Nephron (organoid): ENCODE results near the gene RNF214.

Experiments
- H3K27ac Mint-ChIP-seq, 3 experiments: 2 replicates each; pipeline ENCODE4 v1.8.0; 2020; ENCODE audit warnings: mixed read lengths in 3 of 3, mild to moderate bottlenecking in 2 of 3, moderate library complexity in 1 of 3
- H3K27me3 Mint-ChIP-seq: 2 replicates; pipeline ENCODE4 v1.8.0; 2021; ENCODE audit warnings: low read depth, mild to moderate bottlenecking, moderate library complexity, mixed read lengths
- H3K36me3 Mint-ChIP-seq: 2 replicates; pipeline ENCODE4 v1.8.0; 2020; ENCODE audit warnings: low read depth, mixed read lengths
- H3K4me1 Mint-ChIP-seq: 2 replicates; pipeline ENCODE4 v1.8.0; 2020; ENCODE audit warnings: mixed read lengths
- H3K4me3 Mint-ChIP-seq, 3 experiments: 2 replicates each; pipeline ENCODE4 v1.8.0; 2020; ENCODE audit warnings: mild to moderate bottlenecking in 3 of 3, mixed read lengths in 3 of 3, moderate library complexity in 2 of 3
- H3K9me3 Mint-ChIP-seq: 2 replicates; pipeline ENCODE4 v1.8.0; 2020; ENCODE audit warnings: mixed read lengths
- TF ChIP-seq, protein P1 (sequence below), 3 experiments: fragments of 200-600 bp; sonication (generic); IDR thresholded peaks; one replicate each; pipeline ENCODE4 v1.5.0; 2021; ENCODE audit warnings: antibody characterized with exemption in 3 of 3; ENCODE audit not compliant: unreplicated experiment in 3 of 3

RNF214 gene

DNA sequence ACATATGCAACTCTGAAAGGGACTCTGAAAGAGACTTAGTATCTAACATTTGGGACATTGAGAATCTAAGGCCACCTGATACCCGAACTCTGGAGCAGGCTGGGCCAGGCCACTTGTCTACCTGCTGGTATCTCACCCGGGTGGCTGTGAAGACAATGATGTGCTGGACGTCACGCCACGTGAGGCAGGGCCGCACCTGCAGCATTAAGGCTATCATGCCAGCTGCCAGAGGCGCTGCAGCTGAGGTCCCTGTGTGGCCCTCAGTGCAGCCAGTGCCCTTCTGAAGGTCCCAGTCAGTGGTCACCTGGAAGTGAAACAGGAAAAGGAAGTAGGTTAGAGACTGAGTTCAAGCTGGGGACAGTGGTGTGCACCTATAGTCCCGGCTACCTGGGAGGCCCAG, 13.0 kb upstream of the RNF214 start:
- H3K27me3 Mint-ChIP-seq, result peaks cover 4% of the 10 kb centered on the region
- H3K4me3 Mint-ChIP-seq, result peak overlapping the region in 1 of 3 experiments; percentile 55
- H3K27ac Mint-ChIP-seq, result peak overlapping the region; percentile 88 to 94 (median 93)
- H3K36me3 Mint-ChIP-seq, result peaks cover 35% of the 10 kb centered on the region
- TF ChIP-seq, protein P1, sequence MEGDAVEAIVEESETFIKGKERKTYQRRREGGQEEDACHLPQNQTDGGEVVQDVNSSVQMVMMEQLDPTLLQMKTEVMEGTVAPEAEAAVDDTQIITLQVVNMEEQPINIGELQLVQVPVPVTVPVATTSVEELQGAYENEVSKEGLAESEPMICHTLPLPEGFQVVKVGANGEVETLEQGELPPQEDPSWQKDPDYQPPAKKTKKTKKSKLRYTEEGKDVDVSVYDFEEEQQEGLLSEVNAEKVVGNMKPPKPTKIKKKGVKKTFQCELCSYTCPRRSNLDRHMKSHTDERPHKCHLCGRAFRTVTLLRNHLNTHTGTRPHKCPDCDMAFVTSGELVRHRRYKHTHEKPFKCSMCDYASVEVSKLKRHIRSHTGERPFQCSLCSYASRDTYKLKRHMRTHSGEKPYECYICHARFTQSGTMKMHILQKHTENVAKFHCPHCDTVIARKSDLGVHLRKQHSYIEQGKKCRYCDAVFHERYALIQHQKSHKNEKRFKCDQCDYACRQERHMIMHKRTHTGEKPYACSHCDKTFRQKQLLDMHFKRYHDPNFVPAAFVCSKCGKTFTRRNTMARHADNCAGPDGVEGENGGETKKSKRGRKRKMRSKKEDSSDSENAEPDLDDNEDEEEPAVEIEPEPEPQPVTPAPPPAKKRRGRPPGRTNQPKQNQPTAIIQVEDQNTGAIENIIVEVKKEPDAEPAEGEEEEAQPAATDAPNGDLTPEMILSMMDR (IDR thresholded peaks at IDR 0.05; ENCODE audit: unreplicated experiment in 3 of 3), result no peak
- no peaks in the 10 kb centered on the region for H3K9me3 Mint-ChIP-seq
- H3K4me1 Mint-ChIP-seq, result peaks cover 66% of the 10 kb centered on the region

DNA sequence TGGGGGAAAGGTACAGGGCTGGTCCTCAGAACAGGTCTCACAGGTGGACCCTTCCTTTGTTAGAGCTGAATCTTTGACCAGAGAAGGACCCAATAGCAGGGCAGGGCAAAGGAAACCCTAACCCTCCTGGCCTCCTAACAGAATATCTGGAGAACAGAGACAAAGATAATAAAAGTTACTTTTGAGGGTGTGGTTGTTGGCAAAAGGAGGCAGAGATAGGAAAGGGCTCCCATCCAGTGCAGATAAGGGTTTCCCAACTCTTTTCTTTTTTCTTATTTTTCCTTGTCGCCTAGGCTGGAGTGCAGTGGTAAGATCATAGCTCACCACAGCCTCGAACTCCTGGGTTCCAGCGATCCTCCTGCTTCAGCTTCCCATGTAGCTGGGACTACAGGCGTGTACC, 12.5 kb upstream of the RNF214 start:
- Mint-ChIP-seq H3K4me3 (no peak overlapping the region), H3K36me3 (peaks cover 30% of the 10 kb centered on the region), H3K27ac (peak overlapping the region in 2 of 3 experiments; percentile 93 to 94), H3K4me1 (peaks cover 71% of the 10 kb centered on the region), H3K27me3 (peaks cover 4% of the 10 kb centered on the region), H3K9me3 (no peaks in the 10 kb centered on the region)
- TF ChIP-seq, protein P1 (IDR thresholded peaks at IDR 0.05; ENCODE audit: unreplicated experiment in 3 of 3), result no peak

DNA sequence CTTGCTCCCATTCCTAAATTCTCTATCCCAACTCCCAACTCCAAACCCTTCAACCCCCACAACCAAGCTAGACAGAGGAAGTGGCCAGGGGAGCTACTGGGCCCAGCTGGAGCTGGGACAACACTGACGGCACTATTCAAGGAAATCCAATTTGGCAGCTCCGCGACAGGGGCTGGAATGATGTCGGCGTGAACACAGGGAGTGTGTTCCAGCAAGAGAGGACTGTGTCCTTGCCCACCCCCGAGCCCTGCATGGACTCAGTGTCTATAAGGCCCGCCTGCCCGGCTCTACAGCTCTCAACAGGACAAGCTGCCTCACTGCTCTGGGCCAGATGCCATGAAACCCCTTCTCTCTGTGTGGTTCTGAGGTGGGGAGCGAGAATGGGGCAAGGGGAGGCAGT, 11.9 kb upstream of the RNF214 start:
- TF ChIP-seq, protein P1 (IDR thresholded peaks at IDR 0.05; ENCODE audit: unreplicated experiment in 3 of 3), result no peak
- no peaks in the 10 kb centered on the region for H3K9me3 Mint-ChIP-seq

DNA sequence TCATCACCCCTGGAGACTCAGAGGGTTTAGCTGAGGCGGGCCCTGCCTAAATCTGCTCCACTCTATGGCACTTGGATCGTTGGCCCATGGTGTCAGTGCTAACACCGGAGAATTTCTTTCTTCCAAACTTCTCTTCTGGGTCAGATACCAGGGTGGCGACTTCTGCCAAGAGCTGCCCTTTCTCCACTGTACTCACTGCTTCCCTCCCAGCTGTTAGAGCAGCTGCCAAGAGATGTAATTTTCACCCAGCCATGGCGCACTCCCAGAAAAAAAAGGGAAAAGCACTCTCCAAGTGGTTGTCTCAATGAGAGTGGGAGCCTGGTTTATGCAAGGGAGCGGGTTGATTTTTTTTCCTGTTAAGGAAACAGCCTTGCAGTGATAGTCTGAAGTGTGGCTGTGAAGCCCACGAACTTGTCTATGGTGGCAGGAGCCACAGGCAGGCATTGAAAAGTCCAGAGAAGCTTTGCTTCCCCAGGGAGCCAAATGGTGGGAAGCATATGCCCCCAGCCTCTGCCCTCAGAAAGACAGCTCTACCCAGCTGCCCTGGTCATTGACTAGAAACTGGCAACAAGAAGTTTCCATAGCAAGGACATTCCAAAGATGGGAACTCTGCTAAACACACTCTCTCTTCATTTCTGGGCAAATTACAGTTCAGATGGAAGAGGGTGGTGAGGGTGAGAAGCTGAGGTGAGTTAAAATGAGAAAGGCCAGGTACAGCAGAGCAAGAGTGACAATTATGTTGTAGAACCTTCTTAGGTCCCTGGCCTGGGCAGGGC, 11.3 kb upstream of the RNF214 start:
- H3K36me3 Mint-ChIP-seq, result peaks cover 30% of the 10 kb centered on the region
- peak overlapping the region in 1 of 3 experiments; percentile 41 for H3K4me3 Mint-ChIP-seq
- H3K9me3 Mint-ChIP-seq, result no peaks in the 10 kb centered on the region
- TF ChIP-seq, protein P1 (IDR thresholded peaks at IDR 0.05; ENCODE audit: unreplicated experiment in 3 of 3), result no peak
- peaks cover 76% of the 10 kb centered on the region for H3K4me1 Mint-ChIP-seq
- H3K27me3 Mint-ChIP-seq, result no peaks in the 10 kb centered on the region
- H3K27ac Mint-ChIP-seq, result peak overlapping the region; percentile 73 to 94 (median 93)

More for the DNA sequence above, 11.9 kb upstream of the RNF214 start:
- Mint-ChIP-seq H3K4me3 (peak overlapping the region in 1 of 3 experiments; percentile 16), H3K4me1 (peaks cover 76% of the 10 kb centered on the region), H3K36me3 (peaks cover 30% of the 10 kb centered on the region), H3K27ac (peak overlapping the region; percentile 73 to 94 (median 93)), H3K27me3 (peaks cover 4% of the 10 kb centered on the region)

DNA sequence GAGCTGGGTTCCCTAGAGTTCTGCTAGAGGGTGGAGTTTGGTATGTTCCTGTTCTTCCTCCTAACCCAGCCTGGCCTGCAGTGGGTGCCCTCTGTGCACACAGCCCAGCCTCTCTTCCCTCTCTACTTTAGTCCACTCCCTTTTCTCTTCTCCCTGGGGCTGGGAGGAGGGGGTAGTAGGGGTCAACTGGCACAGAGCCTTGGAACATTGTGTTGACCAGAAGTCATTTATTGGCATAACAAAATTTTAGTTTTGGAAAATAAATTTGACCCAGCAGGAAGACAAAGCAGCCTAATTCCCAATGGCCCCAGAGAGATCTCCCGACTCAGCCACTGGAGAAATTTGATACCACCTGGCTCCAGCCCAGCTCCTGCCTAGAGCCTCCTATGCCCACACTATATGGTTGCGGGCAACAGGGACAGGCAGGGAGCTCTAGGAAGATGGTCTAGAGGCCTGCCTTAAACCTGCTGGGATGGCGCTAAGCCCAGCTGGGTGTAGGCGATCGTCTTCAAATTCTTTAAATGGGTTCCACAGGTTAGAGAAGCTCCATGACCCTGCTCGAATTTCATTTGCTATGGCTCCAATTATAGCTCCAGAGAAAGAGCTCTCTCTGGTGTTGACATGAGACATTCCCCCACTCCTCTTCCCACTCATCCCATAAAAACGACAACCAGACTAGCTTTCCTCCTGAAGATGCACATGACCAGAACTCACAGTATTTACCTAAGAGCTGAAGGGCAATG, 10.5 kb upstream of the RNF214 start:
- peak overlapping the region; percentile 73 to 94 (median 93) for H3K27ac Mint-ChIP-seq
- no peaks in the 10 kb centered on the region for H3K27me3 Mint-ChIP-seq
- TF ChIP-seq, protein P1 (IDR thresholded peaks at IDR 0.05; ENCODE audit: unreplicated experiment in 3 of 3), result peak in 1 of 3 experiments; percentile 11
- no peaks in the 10 kb centered on the region for H3K9me3 Mint-ChIP-seq
- H3K4me3 Mint-ChIP-seq, result peak overlapping the region in 2 of 3 experiments; percentile 1 to 18
- H3K4me1 Mint-ChIP-seq, result peaks cover 79% of the 10 kb centered on the region
- H3K36me3 Mint-ChIP-seq, result peaks cover 33% of the 10 kb centered on the region
